ENCODE measurements around the gene EEF1G.

EEF1G gene

DNA sequence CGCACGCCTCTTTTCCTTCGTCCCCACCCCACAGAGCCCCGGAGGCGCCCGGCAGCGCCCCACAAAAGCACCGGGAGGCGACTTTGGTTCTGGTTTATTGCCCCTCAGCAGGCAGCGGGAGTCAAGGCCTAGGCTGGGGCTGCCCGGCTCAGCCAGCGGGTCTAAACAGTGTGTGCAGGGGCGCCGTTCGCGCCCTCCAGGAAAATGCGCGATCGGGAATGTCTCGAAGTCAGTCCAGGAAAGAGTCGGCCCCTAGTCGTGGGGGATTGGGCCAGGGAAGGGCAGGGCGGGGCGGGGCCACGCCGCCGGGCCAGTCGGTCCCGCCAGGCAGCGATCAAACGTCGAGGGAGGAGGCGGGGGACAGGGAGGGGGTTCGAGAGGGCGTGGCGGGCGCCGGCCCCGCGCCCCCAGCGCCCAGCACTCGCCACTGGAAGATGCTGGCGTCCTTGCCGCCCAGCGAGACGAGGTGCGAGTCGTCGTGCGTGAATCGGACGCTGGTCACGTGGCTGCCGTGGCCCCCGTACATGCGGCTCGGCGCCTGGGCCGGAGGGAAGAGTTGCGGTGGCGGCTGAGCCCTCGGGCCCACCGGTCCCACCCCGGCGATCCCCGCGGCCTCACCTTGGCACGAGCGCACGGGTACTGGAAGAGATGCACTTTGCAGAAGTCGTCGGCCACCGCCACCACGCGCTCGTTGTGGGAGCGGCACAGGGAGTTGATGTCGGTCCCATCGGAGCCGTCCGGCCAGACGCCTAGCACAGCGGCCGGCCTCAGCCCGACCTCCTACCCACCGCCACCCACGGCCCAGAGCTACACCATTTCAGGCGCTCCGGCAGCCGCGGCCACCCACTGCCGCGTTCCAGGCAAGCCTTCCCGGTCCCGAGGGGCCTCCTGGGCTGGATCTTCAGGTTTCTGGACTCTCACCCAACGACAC is 28.7 kb upstream of the EEF1G start:
- Histone ChIP-seq H3K36me3 (ENCODE audit: control insufficient read depth in 1 of 2, insufficient read depth in 2 of 2, low read length in 2 of 2) (peaks cover 11 to 35% of the 10 kb centered on the region in 2 donors), H3K27ac (ENCODE audit: low read length) (peak overlapping the region; percentile 72), H3K9me3 (ENCODE audit: control insufficient read depth in 1 of 2, low read length in 2 of 2) (no peaks in the 10 kb centered on the region), H3K27me3 (ENCODE audit: low read depth, low read length) (no peaks in the 10 kb centered on the region), H3K4me3 (ENCODE audit: low read depth in 1 of 2, low read length in 2 of 2) (peak overlapping the region; percentile 89 to 93), H3K4me1 (ENCODE audit: control insufficient read depth in 1 of 2, insufficient read depth in 2 of 2, low read length in 2 of 2) (peaks cover 23 to 42% of the 10 kb centered on the region in 2 donors)

DNA sequence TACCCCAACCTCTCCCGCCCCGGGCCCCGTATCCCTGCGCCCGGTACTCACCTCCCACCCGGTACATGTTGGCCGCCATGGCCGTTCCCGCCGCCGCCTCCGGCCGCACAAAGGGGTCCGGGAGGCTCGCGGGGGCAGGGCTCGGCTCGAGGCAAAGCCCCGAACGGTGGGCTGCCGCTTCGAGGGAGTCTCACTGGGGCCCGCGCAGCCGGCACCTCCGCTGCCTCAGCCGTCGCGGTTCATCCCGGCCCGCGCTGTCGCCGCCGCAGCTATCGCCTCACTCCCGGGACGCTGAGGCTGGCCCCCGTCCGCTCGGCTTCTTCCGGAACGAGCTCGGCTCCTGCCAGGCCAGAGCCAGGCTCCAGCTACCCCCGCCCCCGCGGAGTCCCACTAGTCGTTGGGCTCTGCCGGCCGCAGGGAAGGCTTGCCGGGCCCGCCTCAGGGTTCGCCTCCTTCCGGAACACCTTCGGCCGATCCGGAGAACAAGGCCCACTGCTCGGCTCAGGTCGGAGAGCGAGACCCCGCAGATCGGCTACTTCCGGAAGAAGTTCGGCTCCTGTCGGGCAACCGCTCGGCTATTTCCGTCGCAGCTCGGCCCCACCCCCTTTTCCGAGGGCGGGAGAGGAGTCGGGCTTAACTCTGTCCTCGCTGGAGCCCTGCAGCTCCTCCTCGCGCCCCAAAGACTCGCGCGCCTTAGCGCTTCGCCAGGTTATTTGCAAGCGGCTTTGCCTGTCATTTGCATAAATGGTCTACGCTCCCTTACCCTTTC is 27.9 kb upstream of the EEF1G start, which contains the start of gene MTA2:
TSS of gene MTA2 (minus strand) at position 494 of the 769 bp plus-strand sequence. CDS start at position 79, 415 bp downstream.
- Histone ChIP-seq H3K4me3 (ENCODE audit: low read depth in 1 of 2, low read length in 2 of 2) (peak within 1 kb of the TSS; percentile 89 to 93), H3K9me3 (ENCODE audit: control insufficient read depth in 1 of 2, low read length in 2 of 2) (no peaks in the 10 kb centered on the region), H3K27me3 (ENCODE audit: low read depth, low read length) (no peaks in the 10 kb centered on the region), H3K27ac (ENCODE audit: low read length) (peak within 1 kb of the TSS; percentile 83), H3K4me1 (ENCODE audit: control insufficient read depth in 1 of 2, insufficient read depth in 2 of 2, low read length in 2 of 2) (peaks cover 23 to 42% of the 10 kb centered on the region in 2 donors), H3K36me3 (ENCODE audit: control insufficient read depth in 1 of 2, insufficient read depth in 2 of 2, low read length in 2 of 2) (peaks cover 15 to 42% of the 10 kb centered on the region in 2 donors)

DNA sequence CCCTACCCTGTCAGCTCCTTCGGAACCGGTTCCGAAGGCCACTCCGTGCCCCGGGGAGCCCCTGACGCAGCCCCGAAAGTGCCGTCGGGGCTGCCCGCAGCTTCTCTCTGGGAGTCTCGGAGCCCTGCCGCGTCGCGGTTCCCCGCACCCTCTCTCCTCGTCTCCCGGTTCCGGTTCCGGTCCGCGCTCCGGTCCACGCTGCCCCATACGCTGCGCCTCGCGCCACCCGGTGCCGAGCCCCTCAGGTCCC is 27.4 kb upstream of the EEF1G start:
- no peaks in the 10 kb centered on the region for H3K27me3 ChIP-seq (ENCODE audit: low read depth, low read length)
- peak overlapping the region; percentile 83 for H3K27ac ChIP-seq (ENCODE audit: low read length)
- H3K4me1 ChIP-seq (ENCODE audit: control insufficient read depth in 1 of 2, insufficient read depth in 2 of 2, low read length in 2 of 2) = peaks cover 23 to 42% of the 10 kb centered on the region in 2 donors
- peak overlapping the region; percentile 89 to 93 for H3K4me3 ChIP-seq (ENCODE audit: low read depth in 1 of 2, low read length in 2 of 2)
- H3K36me3 ChIP-seq (ENCODE audit: control insufficient read depth in 1 of 2, insufficient read depth in 2 of 2, low read length in 2 of 2) = peaks cover 20 to 45% of the 10 kb centered on the region in 2 donors
- no peaks in the 10 kb centered on the region for H3K9me3 ChIP-seq (ENCODE audit: control insufficient read depth in 1 of 2, low read length in 2 of 2)

DNA sequence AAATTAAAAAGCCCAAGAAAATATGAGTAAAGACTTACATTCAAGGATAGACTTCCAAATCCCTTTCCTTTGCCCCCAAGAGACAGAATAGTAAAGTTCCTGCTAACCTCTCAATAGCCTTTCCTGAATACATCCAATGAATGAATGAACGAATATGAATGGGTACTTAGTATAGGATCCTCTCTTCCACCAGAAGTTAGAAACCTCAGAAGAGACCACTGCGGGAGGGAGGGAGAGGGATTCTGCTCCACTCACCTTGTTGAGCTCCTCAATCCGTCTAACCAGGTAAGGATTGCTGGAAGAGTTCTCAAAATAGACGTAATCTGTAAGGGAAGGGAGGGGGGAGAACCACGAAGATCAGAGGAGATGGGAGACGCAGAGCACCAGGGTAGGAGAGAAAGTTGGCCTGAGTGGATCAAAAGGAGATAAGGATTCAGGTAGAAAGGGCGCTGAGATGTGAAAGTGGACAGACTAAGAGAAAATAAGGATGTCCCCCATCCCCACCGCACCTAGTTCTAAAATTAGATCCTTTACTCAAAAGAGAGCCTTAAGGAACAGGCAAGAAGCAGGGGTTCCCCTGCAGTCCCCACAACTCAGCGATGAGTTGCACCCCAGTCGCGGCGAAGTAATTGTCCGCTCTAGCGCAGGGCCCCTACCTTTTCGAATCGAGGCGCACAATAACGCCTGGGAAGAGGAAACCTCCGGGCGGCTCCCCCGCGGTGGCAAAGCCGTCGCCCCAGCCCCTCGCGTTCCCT is 26.9 kb upstream of the EEF1G start:
- Histone ChIP-seq H3K27ac (ENCODE audit: low read length) (peak overlapping the region; percentile 83), H3K36me3 (ENCODE audit: control insufficient read depth in 1 of 2, insufficient read depth in 2 of 2, low read length in 2 of 2) (peaks cover 25 to 45% of the 10 kb centered on the region in 2 donors), H3K9me3 (ENCODE audit: control insufficient read depth in 1 of 2, low read length in 2 of 2) (no peaks in the 10 kb centered on the region), H3K27me3 (ENCODE audit: low read depth, low read length) (no peaks in the 10 kb centered on the region), H3K4me3 (ENCODE audit: low read depth in 1 of 2, low read length in 2 of 2) (peak overlapping the region; percentile 89 to 93), H3K4me1 (ENCODE audit: control insufficient read depth in 1 of 2, insufficient read depth in 2 of 2, low read length in 2 of 2) (peaks cover 23 to 42% of the 10 kb centered on the region in 2 donors)

DNA sequence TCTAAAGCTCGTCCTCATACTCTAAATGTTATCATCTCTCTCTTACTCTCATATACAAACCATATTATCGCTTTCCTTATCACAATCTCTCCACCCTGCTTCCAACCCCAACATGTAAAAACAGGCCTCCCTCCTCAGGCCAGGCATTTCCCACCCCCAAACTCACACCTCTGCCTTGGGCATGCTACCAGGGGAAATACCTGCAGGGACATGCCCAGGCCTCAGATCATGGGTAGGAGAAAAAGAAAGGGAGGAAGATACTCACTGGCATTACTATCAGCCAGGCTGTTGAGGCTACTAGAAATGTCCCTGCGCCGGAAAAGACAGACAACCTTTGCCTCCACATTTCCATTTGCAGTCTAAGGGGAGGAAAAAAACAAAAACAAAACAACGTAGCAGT is 26.2 kb upstream of the EEF1G start:
- no peaks in the 10 kb centered on the region for H3K27me3 ChIP-seq (ENCODE audit: low read depth, low read length)
- H3K4me1 ChIP-seq (ENCODE audit: control insufficient read depth in 1 of 2, insufficient read depth in 2 of 2, low read length in 2 of 2) = peaks cover 23 to 42% of the 10 kb centered on the region in 2 donors
- H3K9me3 ChIP-seq (ENCODE audit: control insufficient read depth in 1 of 2, low read length in 2 of 2) = no peaks in the 10 kb centered on the region
- H3K27ac ChIP-seq (ENCODE audit: low read length) = peak overlapping the region; percentile 83
- H3K36me3 ChIP-seq (ENCODE audit: control insufficient read depth in 1 of 2, insufficient read depth in 2 of 2, low read length in 2 of 2) = peaks cover 31 to 45% of the 10 kb centered on the region in 2 donors
- H3K4me3 ChIP-seq (ENCODE audit: low read depth in 1 of 2, low read length in 2 of 2) = peak overlapping the region; percentile 89 to 93

DNA sequence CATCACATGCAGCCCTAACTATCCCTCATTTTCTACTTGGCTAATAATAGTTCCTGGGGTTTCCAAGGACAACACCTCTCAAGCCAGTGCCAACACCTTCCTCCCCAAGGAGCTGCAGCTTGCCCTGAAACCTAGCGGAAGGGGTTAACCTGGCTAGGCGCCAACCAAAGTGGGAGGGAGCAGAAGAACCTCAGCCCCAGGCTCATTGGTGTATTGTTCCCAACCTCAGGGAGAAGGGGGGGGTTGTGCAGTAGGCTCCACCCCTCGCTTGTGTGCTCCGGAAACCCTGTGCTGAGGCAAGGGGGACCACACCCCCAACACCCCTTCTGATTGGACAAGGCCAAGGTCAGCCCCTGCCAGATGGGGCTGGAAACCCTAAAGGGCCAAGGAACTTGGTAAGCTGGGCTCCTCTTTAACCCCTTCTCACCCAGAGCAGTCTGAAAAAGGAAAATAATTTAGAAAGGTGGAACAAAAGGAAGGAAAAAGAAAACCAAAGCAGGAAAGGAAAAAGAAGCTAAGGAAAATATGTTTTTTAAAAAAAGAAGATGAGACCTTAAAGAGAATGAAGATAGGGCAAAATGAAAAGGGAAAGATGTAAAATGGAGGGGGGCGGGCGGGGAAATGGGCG is 25.5 kb upstream of the EEF1G start:
- Histone ChIP-seq H3K27ac (ENCODE audit: low read length) (peak overlapping the region; percentile 83), H3K4me3 (ENCODE audit: low read depth in 1 of 2, low read length in 2 of 2) (peak overlapping the region; percentile 89 to 93), H3K36me3 (ENCODE audit: control insufficient read depth in 1 of 2, insufficient read depth in 2 of 2, low read length in 2 of 2) (peaks cover 38 to 52% of the 10 kb centered on the region in 2 donors), H3K9me3 (ENCODE audit: control insufficient read depth in 1 of 2, low read length in 2 of 2) (no peaks in the 10 kb centered on the region), H3K4me1 (ENCODE audit: control insufficient read depth in 1 of 2, insufficient read depth in 2 of 2, low read length in 2 of 2) (peaks cover 23 to 42% of the 10 kb centered on the region in 2 donors), H3K27me3 (ENCODE audit: low read depth, low read length) (no peaks in the 10 kb centered on the region)

DNA sequence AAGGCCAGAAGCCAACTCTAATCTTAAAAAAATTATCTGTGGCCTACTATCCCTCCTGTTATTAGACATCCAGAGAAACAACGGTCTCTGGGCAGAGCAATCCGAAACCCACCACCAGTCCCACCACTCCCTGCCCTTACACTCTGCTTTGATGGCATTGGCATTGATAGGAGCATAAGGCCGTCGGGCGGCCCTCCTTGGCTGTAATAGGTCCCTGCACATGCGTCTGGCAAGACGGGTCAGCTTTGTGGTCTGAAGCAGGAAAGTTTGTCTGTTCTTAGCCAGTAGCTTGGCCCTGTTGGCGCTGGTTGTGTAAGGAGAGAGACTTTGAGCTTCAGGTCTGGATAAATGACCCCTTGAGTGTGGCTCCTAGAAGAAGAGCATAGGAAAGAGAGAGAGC is 21.4 kb upstream of the EEF1G start:
- Histone ChIP-seq H3K4me3 (ENCODE audit: low read depth in 1 of 2, low read length in 2 of 2) (no peak overlapping the region), H3K27me3 (ENCODE audit: low read depth, low read length) (no peaks in the 10 kb centered on the region), H3K27ac (ENCODE audit: low read length) (no peak overlapping the region), H3K4me1 (ENCODE audit: control insufficient read depth in 1 of 2, insufficient read depth in 2 of 2, low read length in 2 of 2) (peaks cover 31 to 44% of the 10 kb centered on the region in 2 donors), H3K36me3 (ENCODE audit: control insufficient read depth in 1 of 2, insufficient read depth in 2 of 2, low read length in 2 of 2) (peaks cover 47 to 54% of the 10 kb centered on the region in 2 donors), H3K9me3 (ENCODE audit: control insufficient read depth in 1 of 2, low read length in 2 of 2) (no peaks in the 10 kb centered on the region)

DNA sequence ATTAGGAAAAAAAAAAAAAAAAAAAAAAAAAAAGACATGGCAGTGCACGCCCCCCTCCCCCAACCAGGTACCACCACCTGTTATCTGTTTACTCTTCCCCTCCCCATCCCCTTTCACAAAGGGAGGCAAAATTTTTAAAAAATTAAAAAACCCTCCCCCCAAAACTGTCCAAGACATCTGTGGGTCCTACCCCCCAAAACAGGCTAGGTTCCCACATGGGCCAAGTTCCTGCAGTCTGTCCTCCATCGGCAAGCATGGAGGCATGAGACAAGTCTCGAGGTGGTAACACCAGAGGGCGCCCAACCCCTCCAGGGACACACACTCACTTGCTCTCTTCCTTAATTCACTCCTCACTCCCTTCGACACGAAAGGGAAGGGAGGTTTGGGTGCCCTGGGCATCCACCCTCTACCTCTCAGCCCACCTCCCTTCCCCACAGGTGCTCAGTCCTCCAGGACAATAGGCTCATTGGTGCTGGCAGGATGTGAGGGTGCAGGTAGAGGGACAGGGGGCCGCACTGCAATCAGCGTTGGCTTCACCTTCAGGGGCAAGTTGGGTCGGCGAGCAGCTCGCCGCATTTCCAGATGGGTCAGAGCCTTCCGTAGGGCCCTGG is 19.8 kb upstream of the EEF1G start:
- Histone ChIP-seq H3K27me3 (ENCODE audit: low read depth, low read length) (no peaks in the 10 kb centered on the region), H3K4me1 (ENCODE audit: control insufficient read depth in 1 of 2, insufficient read depth in 2 of 2, low read length in 2 of 2) (peaks cover 15 to 37% of the 10 kb centered on the region in 2 donors), H3K9me3 (ENCODE audit: control insufficient read depth in 1 of 2, low read length in 2 of 2) (no peaks in the 10 kb centered on the region), H3K27ac (ENCODE audit: low read length) (no peak overlapping the region), H3K4me3 (ENCODE audit: low read depth in 1 of 2, low read length in 2 of 2) (no peak overlapping the region), H3K36me3 (ENCODE audit: control insufficient read depth in 1 of 2, insufficient read depth in 2 of 2, low read length in 2 of 2) (peaks cover 47 to 57% of the 10 kb centered on the region in 2 donors)

DNA sequence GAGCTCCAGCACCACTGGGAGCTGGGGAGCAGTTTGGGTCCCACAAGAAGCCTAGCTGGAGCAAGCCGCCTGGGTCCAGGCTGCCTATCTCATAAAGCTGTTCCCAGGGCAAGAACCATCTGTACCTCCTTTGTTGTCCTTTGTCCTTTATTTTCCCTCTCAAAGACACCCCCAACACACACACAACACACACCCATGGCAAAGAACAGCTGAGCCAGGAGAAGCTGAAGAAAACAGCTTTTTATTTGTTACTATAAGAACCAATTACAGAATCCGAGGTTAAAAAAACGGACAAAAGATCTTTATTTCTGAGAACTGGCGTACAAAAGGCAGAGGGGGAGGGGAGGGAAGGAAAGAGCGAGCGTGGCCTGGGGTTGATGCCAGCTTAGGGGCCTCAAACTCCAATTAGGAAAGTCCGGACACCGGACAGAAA is 19.3 kb upstream of the EEF1G start:
- Histone ChIP-seq H3K9me3 (ENCODE audit: control insufficient read depth in 1 of 2, low read length in 2 of 2) (no peaks in the 10 kb centered on the region), H3K27ac (ENCODE audit: low read length) (peak overlapping the region; percentile 92), H3K36me3 (ENCODE audit: control insufficient read depth in 1 of 2, insufficient read depth in 2 of 2, low read length in 2 of 2) (peaks cover 44 to 57% of the 10 kb centered on the region in 2 donors), H3K4me1 (ENCODE audit: control insufficient read depth in 1 of 2, insufficient read depth in 2 of 2, low read length in 2 of 2) (peaks cover 14 to 33% of the 10 kb centered on the region in 2 donors), H3K4me3 (ENCODE audit: low read depth in 1 of 2, low read length in 2 of 2) (peak overlapping the region in 1 of 2 donors; percentile 99), H3K27me3 (ENCODE audit: low read depth, low read length) (no peaks in the 10 kb centered on the region)

DNA sequence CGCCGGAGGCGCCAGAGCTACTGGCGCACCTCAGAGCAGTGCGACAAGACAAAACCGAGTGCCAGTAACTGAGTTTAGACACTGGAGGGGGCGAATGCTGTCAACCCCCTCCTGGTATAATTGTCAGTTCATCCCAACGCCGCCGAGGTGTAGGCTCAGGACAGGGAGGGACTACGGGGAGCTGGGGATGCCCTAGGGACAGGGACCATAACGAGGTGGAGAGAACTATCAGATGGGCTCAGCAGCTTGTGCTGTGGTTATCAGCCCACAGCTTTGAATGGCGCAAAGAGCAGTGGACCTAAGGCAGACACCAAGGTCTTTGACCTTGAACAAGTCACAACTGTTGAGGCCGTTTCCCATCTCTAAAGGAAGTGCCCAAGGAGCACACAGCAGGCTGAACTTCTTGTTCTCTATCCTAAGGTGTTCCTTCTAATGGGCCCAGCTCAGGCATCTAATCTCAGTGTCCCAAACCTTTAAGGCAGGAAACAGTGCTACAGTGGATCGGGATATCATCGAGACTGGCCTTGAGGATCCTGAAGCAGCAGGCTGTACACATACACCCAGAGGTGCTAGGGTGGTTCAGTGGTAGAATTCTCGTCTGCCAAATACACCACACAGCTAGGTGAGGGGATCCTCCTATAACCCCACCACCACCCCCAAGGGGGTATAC is 18.6 kb upstream of the EEF1G start:
- peak overlapping the region; percentile 79 to 99 for H3K4me3 ChIP-seq (ENCODE audit: low read depth in 1 of 2, low read length in 2 of 2)
- H3K27ac ChIP-seq (ENCODE audit: low read length) = peak overlapping the region; percentile 92
- peaks cover 14 to 33% of the 10 kb centered on the region in 2 donors for H3K4me1 ChIP-seq (ENCODE audit: control insufficient read depth in 1 of 2, insufficient read depth in 2 of 2, low read length in 2 of 2)
- no peaks in the 10 kb centered on the region for H3K27me3 ChIP-seq (ENCODE audit: low read depth, low read length)
- H3K36me3 ChIP-seq (ENCODE audit: control insufficient read depth in 1 of 2, insufficient read depth in 2 of 2, low read length in 2 of 2) = peaks cover 44 to 57% of the 10 kb centered on the region in 2 donors
- no peaks in the 10 kb centered on the region for H3K9me3 ChIP-seq (ENCODE audit: control insufficient read depth in 1 of 2, low read length in 2 of 2)

Data from muscle layer of duodenum (tissue), 2 donors.